HL-60 (cell line): Measurements from ENCODE around the gene FSIP1.

Source experiments
- CTCF ChIP-seq: IDR thresholded peaks from one replicate; pipeline ENCODE4 v1.5.1; 2011; ENCODE audit warnings: low read length, control low read depth, inconsistent platforms; ENCODE audit not compliant: insufficient read depth
- GABPA ChIP-seq: IDR thresholded peaks from 2 replicates; pipeline ENCODE4 v1.6.1; 2012; ENCODE audit warnings: low read depth
- POLR2AphosphoS5 ChIP-seq: IDR thresholded peaks from 2 replicates; pipeline ENCODE4 v1.6.1; 2012; ENCODE audit warnings: low read depth
- REST ChIP-seq: IDR thresholded peaks from 2 replicates; pipeline ENCODE4 v1.6.1; 2012; ENCODE audit warnings: low read depth; ENCODE audit not compliant: insufficient replicate concordance

DNA sequence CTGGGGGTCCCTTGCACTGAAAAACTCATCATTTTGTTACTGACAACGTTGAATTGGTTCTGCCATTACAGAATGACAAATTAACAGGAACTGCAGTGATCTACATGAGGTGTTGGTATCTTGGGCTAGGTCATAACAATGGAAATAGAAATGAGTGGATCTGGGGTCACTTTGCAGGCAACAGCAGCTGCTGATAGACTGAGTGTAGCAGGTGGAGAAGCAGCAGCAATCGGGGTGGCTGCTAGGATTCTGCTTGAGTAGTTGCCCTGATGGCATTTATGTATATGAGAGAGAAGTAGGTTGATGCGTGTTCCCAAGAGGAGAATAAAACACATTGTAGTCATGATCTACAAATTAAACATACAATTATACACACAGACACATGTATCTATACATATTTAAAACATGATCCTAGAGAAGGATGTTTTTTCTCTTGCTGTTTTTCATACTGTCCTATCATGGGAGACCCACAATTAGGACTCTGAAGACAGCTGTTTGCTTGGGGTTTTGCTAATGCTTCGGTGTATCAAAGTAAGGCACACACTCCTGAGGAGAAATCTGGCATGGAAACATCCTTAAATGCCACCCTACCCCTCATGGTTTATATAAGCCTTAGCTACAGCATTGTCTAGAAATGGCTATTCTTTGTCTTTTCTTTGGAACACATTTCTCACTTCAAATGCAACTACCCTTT, 217.5 kb downstream of the FSIP1 start:
- TF ChIP-seq CTCF, result no peak
- TF ChIP-seq POLR2AphosphoS5, result no peak
- TF ChIP-seq REST, result no peak
- TF ChIP-seq GABPA, result no peak
